Upper lobe of left lung (tissue), 6 donors: Measurements from ENCODE around the gene ZGLP1. TPM values are rescaled to one million over a fixed set of nuclear protein-coding genes. Genes with fewer than 3 reads are reported as not detected.

ENCODE experiments used
- ATAC-seq, 2 donors: fragments of 200-7000 bp; cut with Tn5 transposase; one replicate each; pipeline ENCODE4 v1.9.1; 2022; ENCODE audit warnings: mild to moderate bottlenecking in 2 of 2, moderate library complexity in 2 of 2; ENCODE audit not compliant: low FRiP score in 2 of 2
- DNase-seq, 2 donors: peaks; one replicate each; pipeline ENCODE4 v3.0.0-alpha.2; 2019 to 2020
- H3K27ac ChIP-seq, 4 donors: fragments of 200-600 bp; sonication (generic); one replicate each; pipeline ENCODE4 v1.5.1; 2016 to 2019
- H3K27me3 ChIP-seq, 4 donors: fragments of 200-600 bp; sonication (generic); one replicate each; pipeline ENCODE4 v1.5.1; 2017 to 2019
- H3K36me3 ChIP-seq, 4 donors: fragments of 200-600 bp; sonication (generic); one replicate each; pipeline ENCODE4 v1.5.1; 2016 to 2019
- H3K4me1 ChIP-seq, 4 donors: fragments of 200-600 bp; sonication (generic); one replicate each; pipeline ENCODE4 v1.5.1; 2018 to 2019
- H3K4me3 ChIP-seq, 4 donors: fragments of 200-600 bp; sonication (generic); one replicate each; pipeline ENCODE4 v1.5.1; 2017 to 2019; ENCODE audit warnings: mild to moderate bottlenecking in 2 of 4, moderate library complexity in 1 of 4
- H3K9me3 ChIP-seq, 4 donors: fragments of 200-600 bp; sonication (generic); one replicate each; pipeline ENCODE4 v1.5.1; 2018 to 2019
- CTCF ChIP-seq, 6 experiments: fragments of 450-650 bp in 4 of 6; fragments of 200-600 bp in 2 of 6; sonication (generic) in 2 of 6; IDR thresholded peaks; one replicate each; pipeline ENCODE4 v1.5.1; 2016 to 2019; ENCODE audit warnings: antibody characterized with exemption in 6 of 6
- EP300 ChIP-seq, 4 donors: sonication (generic); formaldehyde crosslinking; IDR thresholded peaks; one replicate each; pipeline ENCODE4 v1.5.1; 2017; ENCODE audit warnings: antibody characterized with exemption in 4 of 4, control low read depth in 2 of 4
- POLR2A ChIP-seq, 4 donors: fragments of 450-650 bp; IDR thresholded peaks; one replicate each; pipeline ENCODE4 v1.5.1; 2016 to 2017; ENCODE audit warnings: antibody characterized with exemption in 4 of 4, mild to moderate bottlenecking in 2 of 4
- POLR2AphosphoS5 ChIP-seq, 2 donors: sonication (generic); formaldehyde crosslinking; IDR thresholded peaks; one replicate each; pipeline ENCODE4 v1.5.1; 2017; ENCODE audit warnings: antibody characterized with exemption in 2 of 2
- WGBS, 2 donors: methylation state at CpG; one replicate each; pipeline ENCODE4 v1.1.5; 2017 to 2018; 5-methylcytosine and 5-hydroxymethylcytosine counted together
- total RNA-seq, 6 donors: library from RNA; depleted of rRNA in 4 of 6; stranded (reverse); fragments of >200 nt in 4 of 6; gene quantifications; one replicate each; pipeline versions ENCODE4 v1.1.0 to v1.2.1, GENCODE V29; 2016 to 2021
- donor health status: DM: no; HTN: no; CAD: no; lungs with moderate emphysema.
- donor health status: DM: no; HTN: yes; CAD: no; lungs with severe emphysema.

ZGLP1 gene
- 10 to 100 TPM in 1 of 6 donors, 1 to 10 TPM in 5; 1.8 to 21.6 (median 5.4) TPM for total RNA-seq

- DNase-seq (peak in 1 of 2 donors; percentile 58), ATAC-seq (no peak)
- TF ChIP-seq EP300 (IDR thresholded peaks at IDR 0.05) (no peak), CTCF (IDR thresholded peaks at IDR 0.05) (no peak), POLR2A (IDR thresholded peaks at IDR 0.05) (no peak), POLR2AphosphoS5 (IDR thresholded peaks at IDR 0.05) (no peak)
- no peaks in the 10 kb centered on the region for H3K9me3 ChIP-seq
- H3K4me3 ChIP-seq = no peak within 1 kb of the TSS
- H3K27me3 ChIP-seq = no peaks in the 10 kb centered on the region
- peaks cover 0 to 2% (median under 1%) of the 10 kb centered on the region in 4 donors for H3K4me1 ChIP-seq
- peaks cover 0 to 19% (median 7%) of the 10 kb centered on the region in 4 donors for H3K36me3 ChIP-seq
- H3K27ac ChIP-seq = no peak within 1 kb of the TSS
- WGBS, 2 donors = 93% methylated on average over 22 to 24 of the region's 24 CpGs
These were observed at the start of gene ZGLP1 for GRCh38 chr19:10309423-10309822. TSS of gene ZGLP1 (minus strand) at chr19:10309815.

GRCh38 chr19:10356431-10356830 lies 46.8 kb upstream of the ZGLP1 start:
- H3K4me1 ChIP-seq = no peaks in the 10 kb centered on the region
- peaks cover 13 to 95% (median 80%) of the 10 kb centered on the region in 4 donors for H3K36me3 ChIP-seq
- no peaks in the 10 kb centered on the region for H3K27me3 ChIP-seq
- DNase-seq (peak in 1 of 2 donors; percentile 52), ATAC-seq (no peak)
- no peaks in the 10 kb centered on the region for H3K9me3 ChIP-seq
- no peak overlapping the region for H3K27ac ChIP-seq
- H3K4me3 ChIP-seq = no peak overlapping the region
- TF ChIP-seq CTCF (IDR thresholded peaks at IDR 0.05) (no peak), EP300 (IDR thresholded peaks at IDR 0.05) (no peak), POLR2AphosphoS5 (IDR thresholded peaks at IDR 0.05) (no peak), POLR2A (IDR thresholded peaks at IDR 0.05) (no peak)
- 96 to 97% methylated on average over 3 to 12 of the region's 12 CpGs for whole genome bisulfite sequencing, 2 donors

GRCh38 chr19:10353793-10354391 lies 44.3 kb upstream of the ZGLP1 start:
- Histone ChIP-seq H3K9me3 (no peaks in the 10 kb centered on the region), H3K27ac (no peak overlapping the region), H3K36me3 (peaks cover 12 to 90% (median 71%) of the 10 kb centered on the region in 4 donors), H3K27me3 (no peaks in the 10 kb centered on the region), H3K4me1 (no peaks in the 10 kb centered on the region), H3K4me3 (no peak overlapping the region)
- peak in 1 of 2 donors; percentile 86 for DNase-seq
- no peak for TF ChIP-seq CTCF (IDR thresholded peaks at IDR 0.05)
- no peak for TF ChIP-seq POLR2A (IDR thresholded peaks at IDR 0.05)
- TF ChIP-seq EP300 (IDR thresholded peaks at IDR 0.05) = no peak
- TF ChIP-seq POLR2AphosphoS5 (IDR thresholded peaks at IDR 0.05) = no peak
- 89 to 95% methylated on average over 16 to 31 of the region's 32 CpGs for WGBS, 2 donors
- ATAC-seq = peak; percentile 7 to 61

GRCh38 chr19:10352764-10353671 lies 43.4 kb upstream of the ZGLP1 start:
- Histone ChIP-seq H3K4me3 (no peak overlapping the region), H3K36me3 (peaks cover 10 to 82% (median 64%) of the 10 kb centered on the region in 4 donors), H3K27ac (peak overlapping the region in 2 of 4 donors; percentile 14 to 40), H3K9me3 (no peaks in the 10 kb centered on the region), H3K27me3 (no peaks in the 10 kb centered on the region), H3K4me1 (no peaks in the 10 kb centered on the region)
- TF ChIP-seq EP300 (IDR thresholded peaks at IDR 0.05) (no peak), POLR2AphosphoS5 (IDR thresholded peaks at IDR 0.05) (no peak)
- 88% methylated on average over 41 to 59 of the region's 63 CpGs for WGBS, 2 donors
- DNase-seq (peak in 1 of 2 donors; percentile 80), ATAC-seq (peak; percentile 37 to 63)

GRCh38 chr19:10346509-10346908 lies 36.9 kb upstream of the ZGLP1 start:
- no peak for TF ChIP-seq CTCF (IDR thresholded peaks at IDR 0.05)
- TF ChIP-seq EP300 (IDR thresholded peaks at IDR 0.05) = no peak
- peak; percentile 39 to 43 for TF ChIP-seq POLR2AphosphoS5 (IDR thresholded peaks at IDR 0.05)
- peak in 1 of 4 donors; percentile 20 for TF ChIP-seq POLR2A (IDR thresholded peaks at IDR 0.05)
- Histone ChIP-seq H3K36me3 (peaks cover 3 to 21% (median 14%) of the 10 kb centered on the region in 4 donors), H3K27ac (peak overlapping the region; percentile 54 to 83 (median 74)), H3K4me3 (no peak overlapping the region), H3K27me3 (no peaks in the 10 kb centered on the region), H3K9me3 (no peaks in the 10 kb centered on the region), H3K4me1 (peaks cover 0 to 7% (median 4%) of the 10 kb centered on the region in 4 donors)
- WGBS, 2 donors = 36 to 57% methylated on average over 10 of the region's 10 CpGs
- peak; percentile 85 to 89 for ATAC-seq
- DNase-seq = peak in 1 of 2 donors; percentile 86
